GM18870 (cell line): ENCODE measurements around the gene KHDRBS1.
"Not testable (repeated sequence)": the region's sequence is repeated elsewhere in the genome, so short reads cannot be mapped to it uniquely, and the experiment has no call there.

ENCODE experiments used
- ATAC-seq: cut with Tn5 transposase; IDR thresholded peaks from one replicate; pipeline ENCODE4 v1.9.1; 2021; ENCODE audit warnings: moderate library complexity; ENCODE audit not compliant: unreplicated experiment

KHDRBS1 gene

DNA sequence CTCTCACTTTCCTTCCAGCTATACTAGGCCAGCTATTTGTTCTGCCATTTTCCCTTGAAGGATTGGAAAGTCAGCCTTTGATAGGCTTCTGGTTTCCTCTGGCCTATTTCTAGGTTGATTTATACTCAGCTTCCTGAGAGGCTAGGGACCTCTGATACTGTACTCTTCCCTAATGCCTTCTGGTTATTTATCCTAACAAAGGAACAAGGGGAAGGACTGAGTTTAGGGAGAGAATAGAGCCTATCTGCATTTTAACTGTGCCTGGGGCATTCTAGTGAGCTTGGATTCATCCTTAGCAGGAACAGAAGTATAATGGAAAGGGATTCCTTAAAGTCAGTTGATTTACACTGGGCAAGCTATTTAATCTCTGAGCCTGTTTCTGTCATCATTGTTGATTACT lies 47.2 kb downstream of the KHDRBS1 start:
- ATAC-seq = no peak

DNA sequence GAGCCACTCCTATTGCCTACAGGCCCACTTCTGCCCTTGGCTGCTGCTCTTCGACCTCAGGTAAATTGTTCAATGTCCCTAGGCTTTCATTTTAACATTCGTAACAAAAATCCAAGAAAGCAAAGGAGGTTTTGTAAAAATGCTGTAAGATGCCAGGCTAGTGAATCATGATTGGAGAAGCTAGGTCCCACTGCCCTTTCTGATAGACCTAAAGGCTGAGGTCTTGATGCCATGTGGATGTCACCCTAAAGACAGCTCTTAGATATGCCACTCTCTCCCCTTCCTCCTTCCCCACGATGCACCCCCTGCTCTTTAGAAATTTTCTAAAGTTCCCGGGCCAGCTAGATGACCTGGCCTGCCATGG lies 49.2 kb downstream of the KHDRBS1 start:
- no peak for ATAC-seq

DNA sequence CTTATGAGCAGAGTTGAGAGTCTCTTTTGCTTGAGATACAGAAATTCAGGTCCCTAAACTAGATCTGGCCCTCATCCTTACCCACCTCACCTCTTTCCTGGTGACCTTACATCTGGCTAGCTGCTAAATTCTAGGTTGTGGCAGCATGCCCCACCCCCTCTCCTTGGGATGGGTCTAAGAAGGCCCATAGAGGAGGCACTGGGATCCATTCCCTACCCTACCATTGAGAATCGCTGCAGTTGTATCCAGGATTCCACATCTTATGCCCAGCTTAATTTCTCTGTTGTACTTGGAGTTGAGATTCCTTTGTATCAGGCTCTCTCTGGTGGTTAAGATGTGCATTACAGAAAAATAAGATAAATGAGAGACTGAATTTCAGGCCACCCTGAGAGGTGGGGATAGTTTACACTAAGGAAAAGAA lies 49.6 kb downstream of the KHDRBS1 start:
- no peak for ATAC-seq

DNA sequence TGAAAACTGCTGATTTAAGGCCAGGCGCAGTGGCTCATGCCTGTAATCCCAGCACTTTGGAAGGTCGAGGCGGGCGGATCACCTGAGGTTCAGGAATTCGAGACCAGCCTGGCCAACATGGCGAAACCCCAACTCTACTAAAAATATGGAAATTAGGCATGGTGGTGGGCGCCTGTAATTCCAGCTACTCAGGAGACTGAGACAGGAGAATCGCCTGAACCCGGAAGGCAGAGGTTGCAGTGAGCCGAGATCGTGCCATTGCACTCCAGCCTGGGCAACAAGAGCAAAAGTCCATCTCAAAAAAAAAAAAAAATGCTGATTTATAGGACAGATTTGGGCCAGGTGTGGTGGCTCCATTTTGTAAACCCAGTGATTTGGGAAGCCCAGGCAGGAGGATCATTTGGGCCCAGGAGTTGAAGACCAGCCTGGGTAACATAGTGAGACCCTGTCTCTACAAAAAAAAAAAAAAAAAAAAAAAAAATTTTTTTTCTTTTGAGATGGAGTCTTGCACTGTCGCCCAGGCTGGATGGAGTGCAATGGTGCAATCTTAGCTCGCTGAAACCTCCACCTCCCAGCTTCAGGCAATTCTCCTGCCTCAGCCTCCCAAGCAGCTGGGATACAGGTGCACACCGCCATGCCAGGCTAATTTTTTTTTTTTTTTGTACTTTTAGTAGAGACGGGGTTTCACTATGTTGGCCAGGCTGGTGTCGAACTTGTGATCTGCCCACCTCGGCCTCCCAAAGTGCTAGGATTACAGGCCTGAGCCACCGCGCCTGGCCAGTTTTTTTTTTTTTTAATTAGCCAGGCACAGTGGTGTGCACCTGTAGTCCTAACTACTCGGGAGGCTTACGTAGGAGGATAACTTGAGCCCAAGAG lies 52.2 kb downstream of the KHDRBS1 start:
- ATAC-seq = not testable (repeated sequence)

DNA sequence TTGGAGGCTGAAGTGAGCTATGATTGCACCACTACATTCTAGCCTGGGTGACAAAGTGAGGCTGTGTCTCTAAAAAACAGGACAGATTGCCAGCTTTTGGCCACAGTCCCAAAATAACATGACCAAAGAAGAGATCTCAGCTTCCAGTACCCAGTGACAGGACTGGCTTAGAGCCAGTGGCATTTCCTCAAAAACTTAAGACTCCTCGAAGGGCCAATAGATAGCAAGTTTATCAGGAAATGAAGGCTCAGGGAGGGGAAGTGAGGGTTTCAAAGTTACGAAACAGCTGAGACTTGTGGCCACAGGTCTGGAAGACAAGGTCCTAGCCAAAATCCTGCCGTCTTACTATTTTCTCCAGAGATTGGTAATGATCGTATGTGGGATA lies 52.8 kb downstream of the KHDRBS1 start:
- ATAC-seq = no peak

DNA sequence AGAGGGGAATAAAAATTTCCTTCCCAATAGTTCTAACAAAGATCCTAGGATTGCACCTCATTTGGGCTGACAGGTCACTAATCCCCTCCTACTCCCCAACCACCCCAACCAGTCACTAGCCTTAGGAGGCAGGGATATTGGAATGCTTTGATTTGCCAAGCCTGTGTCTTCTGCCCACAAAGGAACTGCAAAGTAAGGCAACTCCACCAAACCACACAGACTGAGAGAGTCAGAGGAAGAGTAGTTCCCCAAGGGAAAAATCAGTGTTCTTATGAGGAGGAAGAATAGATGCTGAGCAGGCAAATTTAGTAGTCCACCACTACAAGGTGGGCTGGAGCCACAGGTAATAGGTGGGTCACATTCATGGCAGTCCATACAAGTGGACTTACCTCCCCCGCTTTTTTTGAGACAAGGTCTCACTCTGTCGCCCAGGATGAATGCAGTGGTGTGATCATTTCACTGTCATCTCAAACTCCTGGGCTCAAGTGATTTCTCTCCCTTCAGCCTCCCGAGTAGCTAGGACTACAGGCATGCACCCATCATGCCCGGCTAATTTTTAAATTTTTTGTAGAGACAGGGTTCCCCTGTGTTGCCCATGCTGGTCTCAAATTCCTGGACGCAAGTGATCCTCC lies 55.4 kb downstream of the KHDRBS1 start:
- no peak for ATAC-seq

DNA sequence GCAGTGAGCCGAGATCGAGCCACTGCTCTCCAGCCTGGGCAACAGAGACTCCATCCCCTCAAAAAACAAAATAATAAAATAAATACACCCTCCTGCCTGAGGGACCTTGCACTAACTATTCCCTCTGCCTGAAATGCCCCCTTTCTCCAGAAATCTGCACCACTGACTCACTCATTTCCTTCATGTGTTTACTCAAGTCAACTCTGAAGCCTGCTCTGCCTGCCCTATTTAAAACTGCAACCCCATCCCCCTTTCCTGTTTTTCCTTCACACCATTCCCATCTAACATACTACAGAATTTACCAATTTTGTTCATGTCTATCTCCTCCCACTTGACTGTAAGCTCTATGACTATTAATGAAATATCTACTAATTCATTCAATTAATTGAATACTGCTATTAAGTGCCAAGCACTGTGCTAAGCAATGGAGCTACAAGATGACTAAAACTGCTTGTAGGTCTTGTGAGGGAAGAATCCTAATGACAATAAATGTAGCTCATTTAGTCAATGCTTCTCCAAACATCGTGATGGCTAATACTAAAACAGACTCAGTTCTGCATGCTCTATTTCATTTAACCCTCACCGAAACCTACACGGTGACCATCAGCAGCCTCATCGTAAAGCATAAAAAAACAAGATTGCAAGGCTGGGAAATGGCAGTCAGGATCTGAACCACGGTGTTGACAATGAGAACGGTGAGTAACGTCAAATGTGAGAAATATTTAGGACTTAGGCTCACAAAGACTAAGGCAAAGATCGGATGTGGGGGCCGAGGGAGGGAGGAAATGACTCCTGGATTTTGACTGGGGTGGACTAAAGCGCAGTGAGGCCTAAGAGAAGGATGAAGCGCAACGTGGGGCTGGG lies 58.3 kb downstream of the KHDRBS1 start:
- no peak for ATAC-seq

DNA sequence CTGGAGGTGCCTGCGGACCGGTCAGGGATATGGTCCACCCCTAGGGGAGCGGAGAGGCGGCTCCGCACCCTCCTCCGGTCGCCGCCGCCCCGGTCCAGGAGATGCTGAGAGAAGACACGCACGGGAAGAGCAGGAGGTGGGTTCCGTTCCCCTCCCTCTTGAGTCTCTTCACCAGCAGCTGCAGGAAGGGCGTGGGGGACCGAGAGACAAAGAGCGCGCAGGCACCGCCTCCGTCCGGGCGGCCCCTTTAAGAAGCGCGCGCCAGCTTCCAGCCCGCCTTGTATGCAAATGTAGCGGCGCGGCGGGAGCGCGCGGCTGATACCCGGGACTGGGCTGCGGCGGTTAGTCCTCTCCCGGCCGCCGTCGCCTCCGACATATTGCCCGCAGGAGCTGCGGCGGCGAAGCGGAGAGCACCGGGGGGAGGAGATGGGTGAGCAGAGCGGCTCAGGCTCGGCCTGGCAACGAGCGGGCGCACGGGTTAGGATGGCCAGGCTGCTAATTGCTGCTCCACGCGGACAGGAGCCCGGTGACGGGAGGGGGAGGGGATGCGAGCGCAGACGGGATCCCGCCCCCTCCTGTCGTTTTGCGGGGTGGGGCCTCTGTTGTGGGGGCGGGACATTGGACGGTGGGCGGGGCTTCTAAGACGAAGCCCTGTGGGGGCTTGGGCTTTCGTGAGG lies 59.1 kb downstream of the KHDRBS1 start, which contains the start of gene TMEM39B:
TMEM39B (plus strand) TSS at position 318 of the 677 bp plus-strand sequence; CDS start at position 427, 109 bp downstream.
- ATAC-seq = peak; percentile 70

DNA sequence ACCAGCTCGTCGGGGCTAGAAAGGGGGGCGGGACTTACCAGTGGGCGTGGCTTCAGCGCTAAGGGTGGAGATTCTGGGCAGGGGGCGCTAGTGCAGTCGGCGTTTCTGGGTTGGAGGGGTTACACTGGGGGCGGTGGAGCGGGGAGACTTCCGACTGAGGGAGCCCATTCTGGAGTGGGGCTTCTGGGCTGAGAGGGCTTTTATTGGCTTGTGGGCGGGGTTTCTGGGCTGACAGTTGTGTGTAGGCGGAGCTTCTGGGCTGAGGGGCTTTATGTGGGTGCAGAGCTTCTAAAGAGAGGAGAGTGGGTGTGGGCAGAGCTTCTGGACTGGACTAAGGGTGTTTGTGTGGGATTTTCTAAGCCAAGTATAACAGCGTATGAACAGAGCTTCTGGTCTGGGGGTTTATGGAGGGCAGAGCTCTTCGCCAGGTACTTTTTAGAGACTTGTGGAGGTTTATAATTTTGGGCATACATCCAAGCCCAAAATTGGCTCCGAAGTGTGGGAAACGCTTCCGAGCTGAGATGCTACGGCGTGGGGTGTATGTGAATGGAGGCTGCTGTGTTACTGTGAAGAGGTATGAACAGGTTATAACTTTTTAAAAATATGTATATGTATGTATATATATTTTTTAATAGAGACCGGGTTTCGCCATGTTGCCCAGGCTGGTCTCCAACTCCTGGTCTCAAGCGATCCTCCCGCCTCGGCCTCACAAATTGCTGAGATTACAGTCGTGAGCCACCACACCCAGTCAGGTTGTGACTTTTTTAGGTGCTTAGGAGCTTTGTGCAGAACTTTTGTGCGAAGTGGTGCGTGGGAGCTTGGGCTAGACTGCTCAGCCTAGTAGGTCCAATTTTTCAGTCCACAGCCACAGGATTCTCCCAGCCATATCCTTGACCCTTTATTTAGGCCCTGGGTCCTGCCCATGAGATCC lies 59.9 kb downstream of the KHDRBS1 start:
- ATAC-seq = no peak

DNA sequence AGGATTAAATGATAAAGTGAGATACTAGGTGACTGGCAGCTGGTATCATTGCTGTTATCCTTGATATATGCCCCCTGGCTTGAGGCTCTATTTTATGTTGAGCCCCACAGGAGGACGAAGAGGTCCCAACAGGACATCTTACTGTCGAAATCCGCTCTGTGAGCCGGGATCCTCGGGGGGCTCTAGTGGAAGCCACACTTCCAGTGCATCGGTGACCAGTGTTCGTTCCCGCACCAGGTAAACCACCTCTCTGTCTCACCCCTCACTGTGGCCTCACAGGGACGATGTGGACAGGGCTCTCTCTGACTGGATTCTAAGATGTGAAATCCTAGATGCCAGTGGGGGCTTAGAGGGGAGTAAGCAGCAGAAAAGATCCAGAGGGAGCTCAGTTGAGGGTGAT lies 61.2 kb downstream of the KHDRBS1 start:
- ATAC-seq = no peak

DNA sequence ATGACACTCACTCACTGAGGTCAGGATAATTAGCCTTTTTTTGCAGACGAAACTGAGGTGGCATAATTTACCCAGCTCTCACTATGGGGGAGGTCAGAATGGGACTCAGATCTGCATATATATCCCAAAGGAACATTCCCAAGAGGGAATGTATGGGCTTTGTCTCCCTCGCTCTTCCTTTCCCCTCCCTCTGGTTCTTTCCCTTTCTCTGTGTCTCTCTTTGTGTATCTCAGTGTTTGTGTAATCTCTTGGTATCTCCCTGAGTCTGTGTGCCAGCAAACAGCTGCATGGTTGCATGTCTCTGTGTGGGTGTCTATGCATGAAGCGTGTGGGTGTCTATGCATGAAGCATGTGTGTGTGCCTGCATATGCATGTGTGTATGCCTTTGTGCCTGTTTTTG lies 63.8 kb downstream of the KHDRBS1 start:
- no peak for ATAC-seq

DNA sequence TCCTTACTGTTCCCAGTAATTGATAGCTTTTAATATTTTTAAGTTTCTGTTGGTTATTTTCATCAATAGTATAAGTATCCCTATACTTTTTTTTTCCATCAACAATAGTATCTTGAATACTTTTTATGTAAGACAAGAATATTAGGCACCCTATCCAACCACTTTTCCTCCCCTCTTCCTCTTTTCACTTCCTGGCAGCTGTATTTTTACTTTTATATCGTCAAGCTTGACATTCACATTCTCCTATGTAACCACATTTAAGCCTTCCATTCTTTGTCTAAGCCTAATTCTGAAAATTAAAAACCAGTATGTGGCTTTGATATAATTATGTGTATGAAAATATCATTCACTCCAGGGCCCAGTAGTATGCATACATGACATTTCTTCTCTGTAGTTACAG lies 68.4 kb downstream of the KHDRBS1 start:
- ATAC-seq = no peak

DNA sequence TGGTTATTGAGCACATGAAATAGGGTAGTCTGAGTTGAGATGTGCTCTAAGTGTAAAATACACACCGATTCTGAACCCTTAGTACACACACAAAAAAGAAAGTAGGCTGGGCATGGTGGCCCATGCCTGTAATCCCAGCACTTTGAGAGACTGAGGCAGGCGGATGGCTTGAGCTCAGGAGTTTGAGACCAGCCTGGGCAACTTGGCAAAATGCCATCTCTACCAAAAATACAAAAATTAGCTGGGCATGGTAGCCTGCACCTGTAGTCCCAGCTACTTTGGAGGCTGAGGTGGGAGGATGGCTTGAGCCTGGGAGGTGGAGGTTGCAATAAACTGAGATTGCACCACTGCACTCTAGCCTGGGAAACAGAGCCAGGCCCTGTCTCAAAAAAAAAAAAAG lies 72.7 kb downstream of the KHDRBS1 start:
- ATAC-seq = not testable (repeated sequence)

DNA sequence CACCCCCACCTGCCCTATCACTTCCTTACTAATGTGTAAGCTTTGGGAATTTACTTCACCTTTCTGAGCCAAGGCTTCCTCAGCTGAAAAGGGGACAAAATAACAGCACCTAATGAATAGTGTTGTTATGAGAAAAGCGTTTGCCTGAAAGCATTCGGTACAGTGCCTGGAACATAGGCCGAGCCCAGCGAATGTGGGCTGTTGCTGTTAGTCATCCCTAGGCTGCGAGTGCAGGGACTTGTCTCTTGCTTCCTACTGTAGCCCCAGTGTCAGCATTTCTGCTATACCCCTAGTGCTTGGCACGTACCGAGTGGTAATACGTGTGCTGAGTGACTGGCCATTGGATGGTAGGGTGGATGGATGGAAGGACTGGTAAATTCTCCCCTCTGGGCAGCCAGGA lies 77.5 kb downstream of the KHDRBS1 start:
- no peak for ATAC-seq

DNA sequence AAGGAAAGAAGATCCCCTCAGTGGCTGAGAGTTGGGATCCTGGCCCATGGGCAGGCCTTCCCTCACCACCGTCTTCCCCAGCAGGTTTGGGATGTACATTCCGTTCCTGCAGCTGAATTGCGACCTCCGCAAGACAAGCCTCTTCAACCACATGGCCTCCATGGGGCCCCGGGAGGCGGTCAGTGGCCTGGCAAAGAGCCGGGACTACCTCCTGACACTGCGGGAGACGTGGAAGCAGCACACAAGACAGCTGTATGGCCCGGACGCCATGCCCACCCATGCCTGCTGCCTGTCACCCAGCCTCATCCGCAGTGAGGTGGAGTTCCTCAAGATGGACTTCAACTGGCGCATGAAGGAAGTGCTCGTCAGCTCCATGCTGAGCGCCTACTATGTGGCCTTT lies 77.9 kb downstream of the KHDRBS1 start:
- ATAC-seq = no peak
